ENCODE results near the gene CETP.

CETP gene

GRCh38 chr16:56918467-56919012, 43.2 kb upstream of the CETP start:
- DNase-seq (ENCODE audit: low spot score), result no peak
- in situ Hi-C loops (cut with MboI; ENCODE audit: low sequenced_read_pairs, unreplicated experiment), result no loop called here
- no peak for TF ChIP-seq CTCF (IDR thresholded peaks at IDR 0.05; ENCODE audit: borderline replicate concordance, control extremely low read depth, extremely low read depth, insufficient read depth, missing control alignments)

GRCh38 chr16:56919099-56919800, 42.5 kb upstream of the CETP start:
- DNase-seq (ENCODE audit: low spot score), result no peak
- no peak for TF ChIP-seq CTCF (IDR thresholded peaks at IDR 0.05; ENCODE audit: borderline replicate concordance, control extremely low read depth, extremely low read depth, insufficient read depth, missing control alignments)
- in situ Hi-C loops (cut with MboI; ENCODE audit: low sequenced_read_pairs, unreplicated experiment), result no loop called here

GRCh38 chr16:56921571-56921970, 40.2 kb upstream of the CETP start:
- no peak for TF ChIP-seq CTCF (IDR thresholded peaks at IDR 0.05; ENCODE audit: borderline replicate concordance, control extremely low read depth, extremely low read depth, insufficient read depth, missing control alignments)
- no peak for DNase-seq (ENCODE audit: low spot score)
- in situ Hi-C loops (cut with MboI; ENCODE audit: low sequenced_read_pairs, unreplicated experiment), result no loop called here

- in situ Hi-C loops (cut with MboI; ENCODE audit: low sequenced_read_pairs, unreplicated experiment), result no loop called here
These were observed 38.2 kb upstream of the CETP start for GRCh38 chr16:56923481-56924091.

GRCh38 chr16:56927471-56927870, 34.3 kb upstream of the CETP start:
- TF ChIP-seq CTCF (IDR thresholded peaks at IDR 0.05; ENCODE audit: borderline replicate concordance, control extremely low read depth, extremely low read depth, insufficient read depth, missing control alignments), result no peak
- in situ Hi-C loops (cut with MboI; ENCODE audit: low sequenced_read_pairs, unreplicated experiment), result no loop called here
- DNase-seq (ENCODE audit: low spot score), result no peak

More at GRCh38 chr16:56923481-56924091, 38.2 kb upstream of the CETP start:
- no peak for DNase-seq (ENCODE audit: low spot score)
- TF ChIP-seq CTCF (IDR thresholded peaks at IDR 0.05; ENCODE audit: borderline replicate concordance, control extremely low read depth, extremely low read depth, insufficient read depth, missing control alignments), result no peak

GRCh38 chr16:56929639-56930038, 32.1 kb upstream of the CETP start:
- DNase-seq (ENCODE audit: low spot score), result no peak
- in situ Hi-C loops (cut with MboI; ENCODE audit: low sequenced_read_pairs, unreplicated experiment), result no loop called here
- TF ChIP-seq CTCF (IDR thresholded peaks at IDR 0.05; ENCODE audit: borderline replicate concordance, control extremely low read depth, extremely low read depth, insufficient read depth, missing control alignments), result no peak
